ENCODE data around the gene KNDC1.

KNDC1 gene

DNA sequence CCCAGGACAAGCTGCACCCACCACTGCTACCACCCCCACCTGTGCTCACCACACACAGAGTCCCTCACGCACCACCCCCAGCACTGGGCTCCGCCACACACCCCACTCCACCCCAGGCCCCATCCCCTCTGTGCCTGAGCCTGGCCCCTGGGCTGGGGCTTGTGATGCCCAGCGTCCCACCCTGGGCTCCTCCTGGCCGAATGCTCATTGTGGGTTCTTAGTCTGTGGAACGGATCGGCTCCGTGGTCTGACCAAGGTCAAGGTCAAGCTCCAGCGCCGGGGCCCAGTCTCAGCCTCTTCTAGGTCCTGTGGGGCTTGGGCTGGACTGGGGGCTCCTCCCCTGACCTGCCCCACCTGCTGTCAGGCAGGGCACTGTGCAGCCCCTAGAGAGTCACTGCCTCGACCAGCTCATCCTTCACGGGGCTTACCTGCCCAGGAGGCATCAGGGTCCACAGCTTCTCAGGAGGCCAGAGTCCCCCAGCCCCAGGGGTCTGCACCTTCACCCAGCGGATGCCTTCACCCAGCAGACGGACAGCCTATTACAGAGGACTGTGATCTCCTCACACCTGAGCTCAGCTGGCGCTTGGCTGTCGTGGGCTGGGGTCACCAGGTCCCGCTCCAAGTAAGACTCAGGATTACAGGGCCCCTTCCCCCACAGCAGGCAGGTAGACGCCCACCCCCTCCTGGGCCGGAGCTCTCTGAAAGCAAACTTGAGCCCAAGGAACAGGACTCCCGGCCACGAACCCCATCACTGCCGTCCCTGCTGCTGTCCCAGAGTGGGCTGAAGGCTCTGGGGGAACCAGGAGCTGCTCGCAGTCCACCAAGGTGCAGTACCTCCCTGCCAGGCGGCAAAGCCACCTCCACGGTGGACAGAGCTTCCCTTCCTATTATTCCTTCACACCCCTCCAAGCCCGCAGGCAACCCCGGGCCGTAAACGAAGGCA, 54.7 kb downstream of the KNDC1 start:
- TF ChIP-seq, protein P1, sequence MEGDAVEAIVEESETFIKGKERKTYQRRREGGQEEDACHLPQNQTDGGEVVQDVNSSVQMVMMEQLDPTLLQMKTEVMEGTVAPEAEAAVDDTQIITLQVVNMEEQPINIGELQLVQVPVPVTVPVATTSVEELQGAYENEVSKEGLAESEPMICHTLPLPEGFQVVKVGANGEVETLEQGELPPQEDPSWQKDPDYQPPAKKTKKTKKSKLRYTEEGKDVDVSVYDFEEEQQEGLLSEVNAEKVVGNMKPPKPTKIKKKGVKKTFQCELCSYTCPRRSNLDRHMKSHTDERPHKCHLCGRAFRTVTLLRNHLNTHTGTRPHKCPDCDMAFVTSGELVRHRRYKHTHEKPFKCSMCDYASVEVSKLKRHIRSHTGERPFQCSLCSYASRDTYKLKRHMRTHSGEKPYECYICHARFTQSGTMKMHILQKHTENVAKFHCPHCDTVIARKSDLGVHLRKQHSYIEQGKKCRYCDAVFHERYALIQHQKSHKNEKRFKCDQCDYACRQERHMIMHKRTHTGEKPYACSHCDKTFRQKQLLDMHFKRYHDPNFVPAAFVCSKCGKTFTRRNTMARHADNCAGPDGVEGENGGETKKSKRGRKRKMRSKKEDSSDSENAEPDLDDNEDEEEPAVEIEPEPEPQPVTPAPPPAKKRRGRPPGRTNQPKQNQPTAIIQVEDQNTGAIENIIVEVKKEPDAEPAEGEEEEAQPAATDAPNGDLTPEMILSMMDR (IDR thresholded peaks at IDR 0.05; ENCODE audit: low read depth, low read length, missing control alignments), result no peak
- no peak for DNase-seq (ENCODE audit: low read depth)
- in situ Hi-C loops (cut with HindIII; ENCODE audit: low sequenced_read_pairs), result no loop called here
- no peak overlapping the region for H3K4me3 ChIP-seq (ENCODE audit: low read depth, low read length)

DNA sequence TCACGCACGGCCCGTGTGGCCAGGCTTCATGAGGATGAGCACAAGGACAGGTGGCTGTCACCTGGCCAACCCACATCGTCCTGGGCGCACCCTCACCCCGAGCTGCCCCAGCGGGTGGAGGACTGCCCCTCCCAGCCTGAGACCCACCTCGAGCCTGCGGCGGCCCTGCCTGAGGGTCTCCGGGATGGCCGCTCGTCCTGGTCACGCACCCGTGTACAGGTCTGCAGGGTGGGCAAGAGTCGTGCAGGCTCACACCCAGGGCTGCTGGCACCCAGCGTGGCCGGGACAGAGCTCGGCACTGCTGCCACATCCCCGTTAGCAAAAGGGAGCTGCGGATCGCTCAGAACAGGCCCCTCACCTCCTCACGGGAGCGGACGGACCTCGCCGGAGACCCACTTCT, 55.6 kb downstream of the KNDC1 start:
- no peak overlapping the region for H3K4me3 ChIP-seq (ENCODE audit: low read depth, low read length)
- in situ Hi-C loops (cut with HindIII; ENCODE audit: low sequenced_read_pairs), result no loop called here
- TF ChIP-seq, protein P1 (IDR thresholded peaks at IDR 0.05; ENCODE audit: low read depth, low read length, missing control alignments), result no peak
- no peak for DNase-seq (ENCODE audit: low read depth)

DNA sequence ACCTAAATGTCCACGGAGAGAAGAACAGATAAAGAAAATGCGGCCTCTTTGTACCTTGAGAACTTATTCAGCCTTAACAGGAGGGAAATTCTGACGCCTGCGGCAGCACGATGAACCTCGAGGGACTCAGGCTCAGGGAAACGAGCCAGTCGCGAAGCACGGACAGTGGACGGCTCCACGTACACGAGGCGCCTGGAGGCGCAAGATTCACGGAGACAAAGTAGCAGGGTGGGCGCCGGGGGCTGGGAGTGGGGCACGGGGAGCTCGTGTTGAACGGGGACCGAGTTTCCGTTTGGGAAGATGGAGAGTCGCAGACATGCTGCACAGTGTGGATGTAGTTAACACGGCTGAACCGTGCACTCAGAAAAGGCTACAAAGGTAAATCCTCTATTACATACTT, 56.8 kb downstream of the KNDC1 start:
- in situ Hi-C loops (cut with HindIII; ENCODE audit: low sequenced_read_pairs), result no loop called here
- H3K4me3 ChIP-seq (ENCODE audit: low read depth, low read length), result no peak overlapping the region
- TF ChIP-seq, protein P1 (IDR thresholded peaks at IDR 0.05; ENCODE audit: low read depth, low read length, missing control alignments), result no peak
- DNase-seq (ENCODE audit: low read depth), result no peak

DNA sequence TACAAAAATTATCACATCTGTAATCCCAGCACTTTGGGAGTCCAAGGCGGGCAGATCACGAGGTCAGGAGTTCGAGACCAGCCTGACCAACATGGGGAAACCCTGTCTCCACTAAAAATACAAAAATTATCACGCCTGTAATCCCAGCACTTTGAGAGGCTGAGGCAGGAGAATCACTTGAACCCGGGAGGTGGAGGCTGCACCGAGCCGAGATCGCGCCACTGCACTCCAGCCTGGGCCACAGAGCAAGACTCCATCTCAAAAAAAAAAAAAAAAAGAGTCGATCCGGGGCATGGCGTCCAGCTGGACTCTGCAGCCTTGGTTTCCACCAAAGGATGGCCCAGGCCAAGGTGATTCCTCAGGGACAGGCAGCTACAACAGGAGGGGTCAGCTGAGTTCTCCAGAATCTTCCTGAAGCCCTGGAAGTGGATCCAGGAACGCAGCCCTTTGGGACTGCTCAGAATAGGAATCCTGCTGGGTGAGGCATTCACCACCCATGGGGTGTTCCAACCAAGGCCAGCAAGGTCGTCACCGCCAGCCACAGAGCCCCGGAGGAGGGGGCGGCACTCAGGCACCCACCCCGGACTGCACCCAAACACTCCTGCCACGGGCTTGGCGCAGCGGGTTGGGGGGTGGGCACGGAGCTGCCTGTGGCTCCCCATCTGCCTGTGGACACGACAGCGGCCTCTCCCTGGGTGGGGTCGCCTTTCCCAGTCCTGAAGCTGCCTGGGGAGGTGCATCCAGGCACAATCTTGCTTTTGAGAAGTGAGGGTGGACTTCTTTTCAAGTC, 58.0 kb downstream of the KNDC1 start:
- in situ Hi-C loops (cut with HindIII; ENCODE audit: low sequenced_read_pairs), result no loop called here
- TF ChIP-seq, protein P1 (IDR thresholded peaks at IDR 0.05; ENCODE audit: low read depth, low read length, missing control alignments), result no peak
- no peak overlapping the region for H3K4me3 ChIP-seq (ENCODE audit: low read depth, low read length)
- no peak for DNase-seq (ENCODE audit: low read depth)

DNA sequence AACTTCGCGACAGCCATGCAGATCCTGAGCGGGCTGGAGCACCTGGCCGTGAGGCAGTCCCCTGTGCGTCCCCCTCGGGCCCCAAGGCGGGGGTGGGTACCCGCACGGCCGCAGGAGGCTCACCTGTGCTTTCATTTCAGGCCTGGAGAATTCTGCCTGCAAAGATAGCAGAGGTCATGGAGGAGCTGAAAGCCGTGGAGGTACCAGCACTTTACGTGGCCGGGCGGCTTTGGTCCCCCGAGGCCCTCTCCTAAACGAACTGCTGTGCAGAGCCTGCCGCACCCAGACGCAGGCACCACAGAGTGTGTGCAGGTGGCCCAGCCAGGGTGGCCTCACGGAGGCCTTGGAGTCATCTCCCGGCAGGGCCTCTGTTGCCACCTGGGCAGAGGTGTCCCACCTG, 58.9 kb downstream of the KNDC1 start:
- no peak overlapping the region for H3K4me3 ChIP-seq (ENCODE audit: low read depth, low read length)
- in situ Hi-C loops (cut with HindIII; ENCODE audit: low sequenced_read_pairs), result no loop called here
- no peak for DNase-seq (ENCODE audit: low read depth)
- TF ChIP-seq, protein P1 (IDR thresholded peaks at IDR 0.05; ENCODE audit: low read depth, low read length, missing control alignments), result no peak

DNA sequence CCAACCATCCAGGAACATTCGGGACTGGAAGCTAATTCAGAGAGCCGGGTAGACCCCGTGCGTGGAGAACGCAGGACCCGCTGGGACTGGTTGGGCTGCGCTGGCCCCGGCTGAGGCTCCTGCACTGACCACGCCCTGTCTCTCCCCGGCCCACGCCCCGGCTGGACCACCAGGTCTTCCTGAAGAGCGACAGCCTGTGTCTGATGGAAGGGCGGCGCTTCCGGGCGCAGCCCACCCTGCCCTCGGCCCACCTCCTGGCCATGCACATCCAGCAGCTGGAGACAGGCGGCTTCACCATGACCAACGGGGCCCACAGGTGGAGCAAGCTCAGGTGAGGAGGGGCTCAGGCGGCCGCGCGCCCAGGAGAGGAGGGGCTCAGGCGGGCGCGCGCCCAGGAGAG, 59.8 kb downstream of the KNDC1 start:
- TF ChIP-seq, protein P1 (IDR thresholded peaks at IDR 0.05; ENCODE audit: low read depth, low read length, missing control alignments), result no peak
- in situ Hi-C loops (cut with HindIII; ENCODE audit: low sequenced_read_pairs), result no loop called here
- H3K4me3 ChIP-seq (ENCODE audit: low read depth, low read length), result no peak overlapping the region
- no peak for DNase-seq (ENCODE audit: low read depth)

Data from astrocyte of the cerebellum (primary cell).